Neuronal stem cell (in vitro differentiated cells): ENCODE data around the gene KIF6.

ENCODE experiments used
- DNase-seq: peaks from one replicate; pipeline ENCODE4 v3.0.0-alpha.2; 2013; ENCODE audit warnings: low spot score
- H2AFZ ChIP-seq: one replicate; pipeline ENCODE4 v1.6.1; 2013; ENCODE audit warnings: mild to moderate bottlenecking, low read length, inconsistent platforms
- H2AK5ac ChIP-seq: 2 replicates; pipeline ENCODE4 v1.6.1; 2013; ENCODE audit warnings: low read depth, mild to moderate bottlenecking, inconsistent platforms, low read length, moderate library complexity, mixed read lengths
- H2BK120ac ChIP-seq: 2 replicates; pipeline ENCODE4 v1.6.1; 2013; ENCODE audit warnings: low read depth, mild to moderate bottlenecking, inconsistent platforms, low read length, moderate library complexity, mixed read lengths
- H2BK12ac ChIP-seq: one replicate; pipeline ENCODE4 v1.6.1; 2013; ENCODE audit warnings: low read length, inconsistent platforms
- H2BK15ac ChIP-seq: 2 replicates; pipeline ENCODE4 v1.6.1; 2013; ENCODE audit warnings: mild to moderate bottlenecking, low read length, inconsistent platforms, mixed read lengths
- H2BK5ac ChIP-seq: one replicate; pipeline ENCODE4 v1.6.1; 2013; ENCODE audit warnings: inconsistent platforms, mild to moderate bottlenecking, low read length, moderate library complexity
- H3K14ac ChIP-seq: one replicate; pipeline ENCODE4 v1.6.1; 2013; ENCODE audit warnings: low read length, inconsistent platforms
- H3K18ac ChIP-seq: 2 replicates; pipeline ENCODE4 v1.6.1; 2013; ENCODE audit warnings: low read length, inconsistent platforms
- H3K23ac ChIP-seq: 2 replicates; pipeline ENCODE4 v1.6.1; 2013; ENCODE audit warnings: low read depth, mild to moderate bottlenecking, mixed read lengths, low read length, inconsistent platforms; ENCODE audit not compliant: poor library complexity
- H3K27ac ChIP-seq: replicated peaks from 3 replicates; pipeline ENCODE4 v1.5.1; 2013; ENCODE audit warnings: low read length, inconsistent platforms
- H3K27me3 ChIP-seq, 3 experiments: 2 replicates each; pipeline ENCODE4 v1.6.1; 2013; ENCODE audit warnings: low read length in 3 of 3, mild to moderate bottlenecking in 2 of 3, inconsistent platforms in 1 of 3, low read depth in 1 of 3, mixed read lengths in 1 of 3, moderate library complexity in 1 of 3; ENCODE audit not compliant: control insufficient read depth in 3 of 3, insufficient read depth in 3 of 3
- H3K36me3 ChIP-seq, 2 donors: replicated peaks in 1 of 2; 2 replicates each; pipeline ENCODE4 v1.6.1; 2013; ENCODE audit warnings: low read length in 2 of 2; ENCODE audit not compliant: control insufficient read depth in 2 of 2, insufficient read depth in 2 of 2
- H3K4ac ChIP-seq: 2 replicates; pipeline ENCODE4 v1.6.1; 2013; ENCODE audit warnings: inconsistent platforms, mild to moderate bottlenecking, low read length, moderate library complexity
- H3K4me1 ChIP-seq, 2 donors: 1 replicate in 1 of 2; 2 replicates in 1 of 2; pipeline ENCODE4 v1.6.1; 2013; ENCODE audit warnings: low read length in 2 of 2, low read depth in 1 of 2; ENCODE audit not compliant: control insufficient read depth in 2 of 2, insufficient read depth in 1 of 2
- H3K4me2 ChIP-seq: one replicate; pipeline ENCODE4 v1.6.1; 2013; ENCODE audit warnings: mild to moderate bottlenecking, low read length, inconsistent platforms; ENCODE audit not compliant: insufficient read depth, poor library complexity, severe bottlenecking
- H3K4me3 ChIP-seq, 2 donors: 2 replicates each; pipeline ENCODE4 v1.5.1; 2013; ENCODE audit warnings: low read length in 2 of 2, mild to moderate bottlenecking in 2 of 2, inconsistent platforms in 1 of 2, moderate library complexity in 1 of 2
- H3K79me1 ChIP-seq: one replicate; pipeline ENCODE4 v1.6.1; 2013; ENCODE audit warnings: low read depth, mild to moderate bottlenecking, inconsistent platforms, low read length, moderate library complexity
- H3K9ac ChIP-seq: one replicate; pipeline ENCODE4 v1.6.1; 2013; ENCODE audit warnings: mild to moderate bottlenecking, low read depth, low read length, inconsistent platforms; ENCODE audit not compliant: poor library complexity
- H3K9me3 ChIP-seq, 2 donors: replicated peaks in 1 of 2; 2 replicates each; pipeline versions ENCODE3 to v1.6.1; 2013; ENCODE audit warnings: low read length in 2 of 2, mild to moderate bottlenecking in 2 of 2, inconsistent platforms in 1 of 2, low read depth in 1 of 2, mixed read lengths in 1 of 2, moderate library complexity in 1 of 2; ENCODE audit not compliant: control insufficient read depth in 2 of 2, insufficient read depth in 1 of 2
- H4K8ac ChIP-seq: one replicate; pipeline ENCODE4 v1.6.1; 2013; ENCODE audit warnings: low read depth, mild to moderate bottlenecking, inconsistent platforms, low read length, moderate library complexity
- H4K91ac ChIP-seq: one replicate; pipeline ENCODE4 v1.6.1; 2013; ENCODE audit warnings: low read length, low read depth, mild to moderate bottlenecking, inconsistent platforms; ENCODE audit not compliant: poor library complexity
- WGBS, 2 donors: extraction: QIAGEN DNeasy Blood & Tissue Kit; methylation state at CpG; one replicate each; pipeline ENCODE4 v1.1.7; 2013; ENCODE audit warnings: missing lambda C conversion rate in 2 of 2, mixed read lengths in 1 of 2; ENCODE audit not compliant: insufficient read length in 2 of 2, insufficient replicate concordance in 1 of 2; ENCODE audit errors: extremely low coverage in 2 of 2; 5-methylcytosine and 5-hydroxymethylcytosine counted together

KIF6 gene

GRCh38 chr6:39698789-39699188 lies 26.4 kb downstream of the KIF6 start:
- Histone ChIP-seq H3K14ac (no peak overlapping the region), H3K18ac (no peak overlapping the region), H2AK5ac (no peak overlapping the region), H3K4me2 (no peak overlapping the region), H3K79me1 (no peaks in the 10 kb centered on the region), H3K9ac (no peak overlapping the region), H3K36me3 (no peaks in the 10 kb centered on the region), H3K4me1 (no peaks in the 10 kb centered on the region), H3K4me3 (no peak overlapping the region), H2BK12ac (no peak overlapping the region), H2AFZ (no peak overlapping the region), H2BK15ac (no peak overlapping the region), H3K27me3 (no peaks in the 10 kb centered on the region), H3K27ac (no peak overlapping the region), H2BK120ac (no peak overlapping the region), H4K8ac (no peak overlapping the region), H3K4ac (no peak overlapping the region), H4K91ac (no peak overlapping the region), H3K9me3 (no peaks in the 10 kb centered on the region), H3K23ac (no peak overlapping the region), H2BK5ac (no peak overlapping the region)
- no CpG with 5 or more reads among the region's 1 CpG for WGBS, 2 donors
- DNase-seq: no peak

DNA sequence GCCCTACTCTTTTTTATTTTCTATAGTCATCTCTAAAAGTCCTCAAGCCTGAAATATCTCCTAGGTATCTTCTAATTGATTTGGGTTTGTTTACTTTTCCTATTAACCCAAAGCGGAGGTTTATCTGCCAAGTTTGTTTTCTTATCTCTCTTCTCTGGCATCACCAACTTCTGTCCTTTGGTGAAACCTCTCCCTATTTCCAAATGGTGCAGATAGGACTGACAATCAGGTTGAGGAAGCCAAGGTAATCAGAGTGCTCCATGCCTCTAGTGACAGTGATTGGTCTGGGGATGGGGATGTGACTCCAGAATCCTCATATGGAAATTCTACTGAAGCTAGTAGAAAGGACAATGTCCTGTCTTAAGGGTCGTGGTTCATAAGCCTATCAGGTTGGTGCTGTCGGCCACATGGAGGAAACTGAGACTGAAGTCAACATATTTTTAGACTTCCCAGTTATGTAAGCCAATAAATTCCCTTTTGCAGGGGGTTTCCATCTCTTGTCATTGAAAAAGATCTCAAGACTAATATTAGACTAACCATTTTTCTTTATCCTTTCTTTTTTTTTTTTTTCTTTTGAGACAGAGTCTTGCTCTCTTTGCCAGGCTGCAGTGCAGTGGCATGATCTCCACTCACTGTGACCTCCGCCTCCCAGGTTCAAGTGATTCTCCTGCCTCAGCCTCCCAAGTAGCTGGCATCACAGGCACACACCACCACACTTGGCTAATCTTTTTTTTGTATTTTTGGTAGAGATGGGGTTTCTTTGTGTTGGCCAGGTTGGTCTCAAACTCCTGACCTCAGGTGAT lies 28.0 kb downstream of the KIF6 start:
- Histone ChIP-seq H4K91ac (no peak overlapping the region), H3K18ac (no peak overlapping the region), H3K4ac (no peak overlapping the region), H3K4me1 (no peaks in the 10 kb centered on the region), H3K27me3 (no peaks in the 10 kb centered on the region), H3K4me2 (no peak overlapping the region), H2BK12ac (no peak overlapping the region), H2AK5ac (no peak overlapping the region), H3K14ac (no peak overlapping the region), H2AFZ (no peak overlapping the region), H3K9me3 (no peaks in the 10 kb centered on the region), H3K27ac (no peak overlapping the region), H2BK5ac (no peak overlapping the region), H3K4me3 (no peak overlapping the region), H2BK15ac (no peak overlapping the region), H4K8ac (no peak overlapping the region), H3K9ac (no peak overlapping the region), H3K36me3 (no peaks in the 10 kb centered on the region), H3K23ac (no peak overlapping the region), H3K79me1 (no peaks in the 10 kb centered on the region), H2BK120ac (no peak overlapping the region)
- no CpG with 5 or more reads among the region's 4 CpGs for WGBS, 2 donors
- DNase-seq: no peak

DNA sequence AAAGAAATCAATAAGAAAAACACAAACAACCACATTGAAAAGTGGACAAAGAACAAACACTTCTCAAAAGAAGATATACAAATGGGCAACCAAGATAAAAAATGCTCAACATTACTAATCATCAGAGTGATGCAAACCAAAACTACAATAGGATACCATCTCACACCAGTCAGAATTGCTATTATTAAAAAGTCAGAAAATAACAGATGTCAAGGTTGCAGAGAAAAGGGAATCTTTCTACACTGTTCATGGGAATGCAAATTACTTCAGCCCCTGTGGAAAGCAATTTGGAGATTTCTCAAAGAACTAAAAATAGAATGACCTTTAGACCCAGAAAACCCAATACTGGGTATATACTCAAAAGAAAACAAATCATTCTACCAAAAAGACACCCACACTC lies 29.8 kb downstream of the KIF6 start:
- no peak overlapping the region for H2BK120ac ChIP-seq
- no peak overlapping the region for H3K23ac ChIP-seq
- no peak overlapping the region for H2BK12ac ChIP-seq
- no peak overlapping the region for H2BK5ac ChIP-seq
- H3K27ac ChIP-seq: no peak overlapping the region
- no peak overlapping the region for H3K14ac ChIP-seq
- no peak overlapping the region for H3K4me3 ChIP-seq
- H3K4me2 ChIP-seq: no peak overlapping the region
- H3K36me3 ChIP-seq: no peaks in the 10 kb centered on the region
- H2BK15ac ChIP-seq: no peak overlapping the region
- no peak overlapping the region for H2AK5ac ChIP-seq
- H3K4me1 ChIP-seq: no peaks in the 10 kb centered on the region
- H3K9ac ChIP-seq: no peak overlapping the region
- no peak overlapping the region for H4K8ac ChIP-seq
- no peak for DNase-seq
- H3K18ac ChIP-seq: no peak overlapping the region
- no peaks in the 10 kb centered on the region for H3K9me3 ChIP-seq
- no peak overlapping the region for H4K91ac ChIP-seq
- H2AFZ ChIP-seq: no peak overlapping the region
- no peaks in the 10 kb centered on the region for H3K79me1 ChIP-seq
- no peaks in the 10 kb centered on the region for H3K27me3 ChIP-seq
- H3K4ac ChIP-seq: no peak overlapping the region

- no peaks in the 10 kb centered on the region for H3K36me3 ChIP-seq
- no peak overlapping the region for H4K8ac ChIP-seq
- no peaks in the 10 kb centered on the region for H3K79me1 ChIP-seq
- no peak overlapping the region for H3K4me2 ChIP-seq
- no peak overlapping the region for H2AFZ ChIP-seq
- no peaks in the 10 kb centered on the region for H3K27me3 ChIP-seq
- no peak overlapping the region for H3K4me3 ChIP-seq
- no peak overlapping the region for H3K4ac ChIP-seq
- DNase-seq: no peak
- H4K91ac ChIP-seq: no peak overlapping the region
- H2BK12ac ChIP-seq: no peak overlapping the region
- H2BK120ac ChIP-seq: no peak overlapping the region
- no peak overlapping the region for H3K27ac ChIP-seq
- no peaks in the 10 kb centered on the region for H3K9me3 ChIP-seq
- no peak overlapping the region for H2BK15ac ChIP-seq
- H3K23ac ChIP-seq: no peak overlapping the region
- H2AK5ac ChIP-seq: no peak overlapping the region
- no peak overlapping the region for H3K18ac ChIP-seq
- H3K9ac ChIP-seq: no peak overlapping the region
- no peak overlapping the region for H3K14ac ChIP-seq
- no peaks in the 10 kb centered on the region for H3K4me1 ChIP-seq
- no peak overlapping the region for H2BK5ac ChIP-seq
Measured at GRCh38 chr6:39693206-39693605, 32.0 kb downstream of the KIF6 start.
